BE2C (cell line): Measurements from ENCODE around the gene RANBP17.

Experiments
- DNase-seq: peaks from one replicate; pipeline ENCODE4 v3.0.0-alpha.2; 2020
- H3K27me3 ChIP-seq: fragments of 250-450 bp; sonication (Bioruptor Pico); 2 replicates; pipeline ENCODE4 v1.5.1; 2020; ENCODE audit warnings: mild to moderate bottlenecking
- H3K36me3 ChIP-seq: fragments of 250-450 bp; sonication (Bioruptor Pico); 2 replicates; pipeline ENCODE4 v1.5.1; 2020; ENCODE audit warnings: mild to moderate bottlenecking
- H3K4me1 ChIP-seq: fragments of 250-450 bp; sonication (Bioruptor Pico); 2 replicates; pipeline ENCODE4 v1.5.1; 2020
- H3K4me3 ChIP-seq: 2 replicates; pipeline ENCODE4 v1.5.1; 2011; ENCODE audit warnings: low read depth, low read length
- H3K9me3 ChIP-seq: fragments of 250-450 bp; sonication (Bioruptor Pico); 2 replicates; pipeline ENCODE4 v1.5.1; 2020
- TF ChIP-seq, protein P1 (sequence below): IDR thresholded peaks from 2 replicates; pipeline ENCODE4 v1.5.1; 2012; ENCODE audit warnings: mild to moderate bottlenecking, low read depth, low read length

The RANBP17 gene

GRCh38 chr5:171336521-171337209, 474.8 kb downstream of the RANBP17 start:
- TF ChIP-seq, protein P1, sequence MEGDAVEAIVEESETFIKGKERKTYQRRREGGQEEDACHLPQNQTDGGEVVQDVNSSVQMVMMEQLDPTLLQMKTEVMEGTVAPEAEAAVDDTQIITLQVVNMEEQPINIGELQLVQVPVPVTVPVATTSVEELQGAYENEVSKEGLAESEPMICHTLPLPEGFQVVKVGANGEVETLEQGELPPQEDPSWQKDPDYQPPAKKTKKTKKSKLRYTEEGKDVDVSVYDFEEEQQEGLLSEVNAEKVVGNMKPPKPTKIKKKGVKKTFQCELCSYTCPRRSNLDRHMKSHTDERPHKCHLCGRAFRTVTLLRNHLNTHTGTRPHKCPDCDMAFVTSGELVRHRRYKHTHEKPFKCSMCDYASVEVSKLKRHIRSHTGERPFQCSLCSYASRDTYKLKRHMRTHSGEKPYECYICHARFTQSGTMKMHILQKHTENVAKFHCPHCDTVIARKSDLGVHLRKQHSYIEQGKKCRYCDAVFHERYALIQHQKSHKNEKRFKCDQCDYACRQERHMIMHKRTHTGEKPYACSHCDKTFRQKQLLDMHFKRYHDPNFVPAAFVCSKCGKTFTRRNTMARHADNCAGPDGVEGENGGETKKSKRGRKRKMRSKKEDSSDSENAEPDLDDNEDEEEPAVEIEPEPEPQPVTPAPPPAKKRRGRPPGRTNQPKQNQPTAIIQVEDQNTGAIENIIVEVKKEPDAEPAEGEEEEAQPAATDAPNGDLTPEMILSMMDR: peak; percentile 93
- Histone ChIP-seq H3K4me3 (peak overlapping the region; percentile 63), H3K36me3 (no peaks in the 10 kb centered on the region), H3K9me3 (no peaks in the 10 kb centered on the region; the same call in 1 of the 2 replicates), H3K4me1 (peaks cover 11% of the 10 kb centered on the region), H3K27me3 (no peaks in the 10 kb centered on the region; the same call in 1 of the 2 replicates)
- peak; percentile 74 for DNase-seq

- DNase-seq: no peak
- Histone ChIP-seq H3K27me3 (no peaks in the 10 kb centered on the region; the same call in 1 of the 2 replicates), H3K4me3 (peak overlapping the region; percentile 63), H3K9me3 (no peaks in the 10 kb centered on the region; the same call in 1 of the 2 replicates), H3K4me1 (peaks cover 11% of the 10 kb centered on the region), H3K36me3 (no peaks in the 10 kb centered on the region)
- TF ChIP-seq, protein P1: no peak
These were observed 475.4 kb downstream of the RANBP17 start for GRCh38 chr5:171337210-171337569.

DNA sequence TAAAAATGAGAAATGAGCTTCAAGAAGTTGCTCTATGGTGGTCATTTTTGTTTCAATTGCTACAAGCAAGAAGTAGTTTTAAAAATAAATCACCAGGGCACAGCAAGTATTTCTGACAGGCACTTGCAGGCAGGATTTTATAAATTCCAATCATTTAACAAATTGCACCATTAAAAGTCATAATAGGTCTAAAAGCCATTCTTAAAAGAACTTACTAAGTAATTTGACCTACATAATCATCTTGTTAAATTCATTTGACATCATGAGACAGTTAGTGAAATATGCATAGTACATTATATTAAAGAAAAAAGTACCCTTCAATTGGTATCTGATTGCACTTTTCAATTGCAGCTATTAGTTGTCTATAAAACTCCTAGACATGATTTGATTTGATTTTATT, 478.2 kb downstream of the RANBP17 start:
- no peaks in the 10 kb centered on the region for H3K36me3 ChIP-seq
- H3K9me3 ChIP-seq: no peaks in the 10 kb centered on the region; the same call in 1 of the 2 replicates
- H3K27me3 ChIP-seq: no peaks in the 10 kb centered on the region; the same call in 1 of the 2 replicates
- DNase-seq: no peak
- TF ChIP-seq, protein P1: no peak
- no peak overlapping the region for H3K4me3 ChIP-seq
- H3K4me1 ChIP-seq: peaks cover 11% of the 10 kb centered on the region

DNA sequence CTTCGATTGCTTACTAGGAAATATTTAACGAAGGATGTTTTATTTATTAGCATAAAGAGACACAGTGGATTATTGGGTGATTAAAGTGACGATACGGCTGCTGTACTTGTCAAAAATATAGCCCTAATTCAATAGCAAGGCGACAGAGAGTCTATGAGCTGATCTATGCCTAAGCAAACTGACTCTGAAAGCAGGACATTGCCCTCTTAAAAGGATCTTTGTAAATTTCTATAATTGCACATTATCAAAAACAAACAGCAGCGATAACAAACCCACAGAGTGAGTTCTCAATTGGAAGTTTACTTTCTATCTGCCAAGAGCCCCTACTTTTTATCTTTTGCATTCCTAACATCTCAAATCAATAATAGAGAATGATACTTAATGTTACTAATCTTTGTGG, 478.7 kb downstream of the RANBP17 start:
- TF ChIP-seq, protein P1: no peak
- Histone ChIP-seq H3K4me3 (no peak overlapping the region), H3K27me3 (no peaks in the 10 kb centered on the region; the same call in 1 of the 2 replicates), H3K4me1 (peaks cover 11% of the 10 kb centered on the region), H3K9me3 (no peaks in the 10 kb centered on the region; the same call in 1 of the 2 replicates), H3K36me3 (no peaks in the 10 kb centered on the region)
- DNase-seq: no peak

DNA sequence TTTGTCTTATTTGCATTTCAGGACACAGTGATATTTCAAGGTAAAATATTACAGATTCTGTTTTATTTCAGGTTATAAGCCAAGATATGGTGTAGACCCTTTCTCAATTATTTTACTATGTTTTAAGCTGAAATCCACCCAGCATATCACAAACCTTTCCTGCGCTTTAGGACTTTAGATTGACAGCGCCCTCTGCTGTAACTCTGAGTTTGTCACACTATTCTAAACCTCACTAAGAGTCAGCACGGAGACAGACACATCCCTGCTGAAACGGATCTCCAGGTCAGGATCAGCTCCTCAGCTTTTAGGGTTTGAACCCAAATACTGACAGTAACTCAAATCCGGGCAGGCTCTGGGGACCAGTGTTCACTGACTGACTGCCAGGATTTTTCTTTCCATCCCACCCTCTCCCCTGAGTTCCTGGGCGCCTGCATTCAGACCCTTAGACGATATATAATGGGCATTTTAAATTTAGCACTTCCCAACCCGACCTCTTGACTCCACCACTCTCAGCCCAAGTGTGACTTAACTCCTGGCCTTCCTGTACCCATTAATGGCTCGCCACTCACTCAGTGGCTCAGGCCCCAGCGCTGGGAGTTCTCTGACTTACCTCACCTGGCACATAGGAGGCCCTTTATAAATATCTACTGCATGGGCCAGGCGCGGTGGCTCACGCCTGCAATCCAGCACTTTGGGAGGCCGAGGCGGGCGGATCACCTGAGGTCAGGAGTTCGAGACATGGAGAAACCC, 480.7 kb downstream of the RANBP17 start:
- TF ChIP-seq, protein P1: peak; percentile 88
- peak; percentile 72 for DNase-seq
- Histone ChIP-seq H3K27me3 (no peaks in the 10 kb centered on the region), H3K9me3 (no peaks in the 10 kb centered on the region), H3K4me1 (peaks cover under 1% of the 10 kb centered on the region; the same call in 1 of the 2 replicates), H3K36me3 (no peaks in the 10 kb centered on the region), H3K4me3 (no peak overlapping the region)
